ENCODE measurements around the gene CDKN1A. TPM values are rescaled to one million over a fixed set of nuclear protein-coding genes. Genes with fewer than 3 reads are reported as not detected.

CDKN1A gene
- total RNA-seq, 1 donor from 2014 or later: 1,168 TPM

DNA sequence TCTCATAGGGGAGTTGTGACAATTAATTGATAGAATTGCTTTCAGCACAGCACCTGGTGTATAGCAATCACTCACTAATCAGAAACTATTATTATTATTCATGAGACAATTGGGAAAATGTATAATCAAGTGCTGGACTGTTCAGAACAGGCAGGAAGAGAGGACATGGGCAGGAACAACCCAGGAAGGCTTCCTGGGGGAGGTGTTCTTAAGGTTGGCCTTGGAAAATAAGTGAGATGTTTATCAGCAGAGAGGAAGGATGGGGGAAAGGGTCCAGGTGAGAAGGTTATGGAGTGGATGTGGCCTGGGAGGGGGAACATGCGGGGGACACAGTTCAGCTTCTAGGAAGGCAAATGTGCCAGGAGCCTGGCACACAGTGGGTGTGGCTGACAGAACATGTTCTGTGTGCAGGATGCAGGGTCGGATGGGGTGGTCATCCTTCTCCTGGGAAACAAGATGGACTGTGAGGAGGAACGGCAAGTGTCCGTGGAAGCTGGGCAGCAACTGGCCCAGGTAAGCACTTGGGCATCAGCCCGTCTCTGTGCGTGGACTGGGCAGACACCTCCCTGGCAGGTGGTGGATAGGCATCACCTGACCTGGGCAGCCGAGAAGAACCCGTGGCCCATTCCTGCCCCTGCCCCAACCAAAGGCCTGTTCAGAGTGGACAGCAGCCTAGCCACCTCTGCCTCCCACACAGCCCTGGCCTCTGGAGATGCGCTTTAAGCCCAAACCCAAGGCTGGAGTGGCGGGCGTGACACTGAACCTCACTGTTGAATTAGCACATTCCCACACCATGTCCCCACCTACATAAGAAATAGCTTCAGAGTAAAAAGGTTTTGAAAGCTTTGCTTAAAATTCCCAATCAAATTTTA is 50.0 kb downstream of the CDKN1A start:
- no peak for DNase-seq (ENCODE audit: low read depth)
- H3K36me3 ChIP-seq (ENCODE audit: control insufficient read depth, insufficient read depth, low read length): no peaks in the 10 kb centered on the region
- no peak overlapping the region for H3K4me3 ChIP-seq (ENCODE audit: low read depth, low read length)
- no peak for TF ChIP-seq CTCF (IDR thresholded peaks at IDR 0.05; ENCODE audit: insufficient read depth, low read length, poor library complexity, severe bottlenecking)
- H3K27me3 ChIP-seq (ENCODE audit: control insufficient read depth, insufficient read depth, low read length): no peaks in the 10 kb centered on the region

DNA sequence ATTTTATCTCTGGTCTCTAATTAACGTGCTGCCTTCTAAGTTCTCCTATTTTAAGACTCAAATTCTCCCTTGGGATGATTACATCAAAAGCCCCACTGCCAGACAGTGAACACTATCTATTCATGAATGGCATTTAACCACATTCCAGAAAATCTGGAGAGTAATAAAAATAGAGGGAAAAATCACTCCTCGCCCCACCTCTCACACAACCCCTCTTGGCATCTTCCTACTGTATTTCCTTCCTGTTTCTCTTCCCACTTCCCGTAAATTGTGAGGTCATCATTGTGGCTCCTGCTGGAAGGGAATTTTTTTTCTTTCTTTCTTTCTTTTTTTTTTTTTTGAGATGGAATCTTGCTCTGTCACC is 50.6 kb downstream of the CDKN1A start:
- no peak for DNase-seq (ENCODE audit: low read depth)
- H3K36me3 ChIP-seq (ENCODE audit: control insufficient read depth, insufficient read depth, low read length): no peaks in the 10 kb centered on the region
- no peak for TF ChIP-seq CTCF (IDR thresholded peaks at IDR 0.05; ENCODE audit: insufficient read depth, low read length, poor library complexity, severe bottlenecking)

GRCh38 chr6:36730424-36731380 is 52.2 kb downstream of the CDKN1A start:
- Histone ChIP-seq H3K36me3 (ENCODE audit: control insufficient read depth, insufficient read depth, low read length) (no peaks in the 10 kb centered on the region), H3K4me3 (ENCODE audit: low read depth, low read length) (no peak overlapping the region), H3K27me3 (ENCODE audit: control insufficient read depth, insufficient read depth, low read length) (peaks cover 2% of the 10 kb centered on the region)
- TF ChIP-seq CTCF (IDR thresholded peaks at IDR 0.05; ENCODE audit: insufficient read depth, low read length, poor library complexity, severe bottlenecking): no peak
- DNase-seq (ENCODE audit: low read depth): no peak

More for the DNA sequence above, 50.6 kb downstream of the CDKN1A start:
- Histone ChIP-seq H3K27me3 (ENCODE audit: control insufficient read depth, insufficient read depth, low read length) (no peaks in the 10 kb centered on the region), H3K4me3 (ENCODE audit: low read depth, low read length) (no peak overlapping the region)

- H3K4me3 ChIP-seq (ENCODE audit: low read depth, low read length): no peak overlapping the region
- no peak for DNase-seq (ENCODE audit: low read depth)
- no peak for TF ChIP-seq CTCF (IDR thresholded peaks at IDR 0.05; ENCODE audit: insufficient read depth, low read length, poor library complexity, severe bottlenecking)
- H3K27me3 ChIP-seq (ENCODE audit: control insufficient read depth, insufficient read depth, low read length): peaks cover 2% of the 10 kb centered on the region
- H3K36me3 ChIP-seq (ENCODE audit: control insufficient read depth, insufficient read depth, low read length): no peaks in the 10 kb centered on the region
Measured at GRCh38 chr6:36731622-36732310, 53.3 kb downstream of the CDKN1A start.

- Histone ChIP-seq H3K27me3 (ENCODE audit: control insufficient read depth, insufficient read depth, low read length) (peaks cover 2% of the 10 kb centered on the region), H3K36me3 (ENCODE audit: control insufficient read depth, insufficient read depth, low read length) (no peaks in the 10 kb centered on the region), H3K4me3 (ENCODE audit: low read depth, low read length) (no peak overlapping the region)
- no peak for TF ChIP-seq CTCF (IDR thresholded peaks at IDR 0.05; ENCODE audit: insufficient read depth, low read length, poor library complexity, severe bottlenecking)
- DNase-seq (ENCODE audit: low read depth): no peak
Measured at GRCh38 chr6:36733300-36733699, 54.8 kb downstream of the CDKN1A start.
